Psoas muscle (tissue), 8 donors: ENCODE results near the gene MOCS1. TPM values are rescaled to one million over a fixed set of nuclear protein-coding genes. Genes with fewer than 3 reads are reported as not detected.

ENCODE experiments used
- ATAC-seq, 4 donors: fragments of 200-7000 bp; cut with Tn5 transposase; one replicate each; pipeline ENCODE4 v1.9.1; 2020; ENCODE audit warnings: moderate library complexity in 3 of 4, mild to moderate bottlenecking in 2 of 4
- DNase-seq, 2 donors: peaks; one replicate each; pipeline ENCODE4 v3.0.0-alpha.2; 2020
- H3K27ac ChIP-seq: fragments of 200-600 bp; one replicate; pipeline ENCODE4 v1.8.0; 2022
- H3K27me3 ChIP-seq, 3 donors: fragments of 200-600 bp in 1 of 3; one replicate each; pipeline versions ENCODE4 v1.6.1 to v1.8.0; 2013 to 2022; ENCODE audit warnings: low read length in 2 of 3, mild to moderate bottlenecking in 2 of 3, moderate library complexity in 1 of 3; ENCODE audit not compliant: insufficient read depth in 3 of 3
- H3K36me3 ChIP-seq, 2 donors: fragments of 200-600 bp in 1 of 2; one replicate each; pipeline versions ENCODE4 v1.6.1 to v1.8.0; 2013 to 2022; ENCODE audit warnings: low read depth in 1 of 2, mild to moderate bottlenecking in 1 of 2, moderate library complexity in 1 of 2; ENCODE audit not compliant: insufficient read depth in 1 of 2
- H3K4me1 ChIP-seq: fragments of 200-600 bp; one replicate; pipeline ENCODE4 v1.8.0; 2022
- H3K4me3 ChIP-seq: fragments of 200-600 bp; one replicate; pipeline ENCODE4 v1.8.0; 2022; ENCODE audit warnings: mild to moderate bottlenecking
- H3K9me3 ChIP-seq: fragments of 200-600 bp; one replicate; pipeline ENCODE4 v1.8.0; 2022
- CTCF ChIP-seq: fragments of 200-600 bp; IDR thresholded peaks from one replicate; pipeline ENCODE4 v1.8.0; 2022; ENCODE audit warnings: antibody characterized with exemption
- WGBS, 3 donors: extraction: QIAGEN DNeasy Blood & Tissue Kit; methylation state at CpG; one replicate each; pipeline versions ENCODE4 v1.1.6 to v1.1.7; 2013; 5-methylcytosine and 5-hydroxymethylcytosine counted together
- intact Hi-C, 2 donors: fragments of 100-400 bp; cut with DNase I; formaldehyde crosslinking; loops; one replicate each; pipeline versions ENCODE4 v1.11.0 to v1.14.2; 2022
- polyA plus RNA-seq, 3 donors: library from polyadenylated mRNA; stranded (reverse); fragments of 200-250 nt; gene quantifications; one replicate each; pipeline ENCODE4 v1.2.3, GENCODE V29; 2013
- total RNA-seq, 4 donors: library from RNA; stranded (reverse); fragmentation: NEBNext Ultra II Directional in 2 of 4; extraction: Animal tissue kit (Norgen Biotek cat#: 25700) in 2 of 4; gene quantifications; one replicate each; pipeline versions ENCODE4 v1.2.1 to v1.2.4, GENCODE V29; 2021 to 2023
- donor health status: healthy with polysubstance abuse.
- donor health status: DM: no; HTN: no; CAD: no; lungs with moderate emphysema.
- donor health status: Bipolar disorder and iron deficiency.
- donor health status: healthy.
- donor health status: DM: yes; HTN: yes; CAD: no.
- donor health status: DM: no; HTN: no; CAD: no.
- donor health status: DM: no; HTN: no; CAD: no.
- donor health status: DM: yes; HTN: yes; CAD: no.

Gene MOCS1
- total and polyA plus RNA-seq, 7 donors: 17.3 to 44.2 (median 32.5) TPM

GRCh38 chr6:39958947-39959346, 24.7 kb upstream of the MOCS1 start:
- 71 to 80% (median 73%) methylated on average over 2 of the region's 2 CpGs for WGBS, 3 donors
- DNase-seq (no peak), ATAC-seq (no peak)
- Histone ChIP-seq H3K27me3 (no peaks in the 10 kb centered on the region), H3K4me3 (no peak overlapping the region), H3K36me3 (no peaks in the 10 kb centered on the region), H3K27ac (no peak overlapping the region), H3K4me1 (no peaks in the 10 kb centered on the region), H3K9me3 (no peaks in the 10 kb centered on the region)
- TF ChIP-seq CTCF: no peak
- intact Hi-C loops: no loop called here

- DNase-seq (no peak), ATAC-seq (no peak)
- no peak overlapping the region for H3K4me3 ChIP-seq
- no peak for TF ChIP-seq CTCF
- no peak overlapping the region for H3K27ac ChIP-seq
- H3K27me3 ChIP-seq: no peaks in the 10 kb centered on the region
- intact Hi-C loops: no loop called here
- WGBS, 3 donors: 73 to 87% (median 77%) methylated on average over 4 of the region's 4 CpGs
- H3K9me3 ChIP-seq: no peaks in the 10 kb centered on the region
- H3K36me3 ChIP-seq: no peaks in the 10 kb centered on the region
- H3K4me1 ChIP-seq: peaks cover 3% of the 10 kb centered on the region
These were observed 22.7 kb upstream of the MOCS1 start for GRCh38 chr6:39956936-39957335.

- no peak overlapping the region for H3K27ac ChIP-seq
These were observed 18.9 kb upstream of the MOCS1 start for GRCh38 chr6:39953076-39953618.

GRCh38 chr6:39952167-39952566, 17.9 kb upstream of the MOCS1 start:
- TF ChIP-seq CTCF: no peak
- ATAC-seq: peak; percentile 37 to 60 (median 58)
- intact Hi-C loops: no loop called here
- Histone ChIP-seq H3K9me3 (no peaks in the 10 kb centered on the region), H3K4me3 (no peak overlapping the region), H3K36me3 (no peaks in the 10 kb centered on the region), H3K27ac (peak overlapping the region; percentile 39), H3K27me3 (no peaks in the 10 kb centered on the region), H3K4me1 (peaks cover 10% of the 10 kb centered on the region)
- WGBS, 3 donors: 57 to 63% (median 57%) methylated on average over 4 of the region's 4 CpGs
- no peak for DNase-seq

More at GRCh38 chr6:39953076-39953618, 18.9 kb upstream of the MOCS1 start:
- H3K36me3 ChIP-seq: no peaks in the 10 kb centered on the region
- H3K27me3 ChIP-seq: no peaks in the 10 kb centered on the region
- H3K4me1 ChIP-seq: peaks cover 10% of the 10 kb centered on the region
- intact Hi-C loops: no loop called here
- H3K4me3 ChIP-seq: no peak overlapping the region
- no peak for ATAC-seq
- no peak for TF ChIP-seq CTCF
- H3K9me3 ChIP-seq: no peaks in the 10 kb centered on the region
- WGBS, 3 donors: 81 to 83% (median 81%) methylated on average over 2 of the region's 2 CpGs
- no peak for DNase-seq

- intact Hi-C loops: no loop called here
- no peaks in the 10 kb centered on the region for H3K27me3 ChIP-seq
- no peak for DNase-seq
- TF ChIP-seq CTCF: no peak
- no peaks in the 10 kb centered on the region for H3K9me3 ChIP-seq
- peaks cover 10% of the 10 kb centered on the region for H3K4me1 ChIP-seq
- WGBS, 3 donors: 37 to 50% (median 44%) methylated on average over 1 of the region's 1 CpG
- ATAC-seq: peak; percentile 40 to 69 (median 46)
- no peak overlapping the region for H3K4me3 ChIP-seq
- H3K36me3 ChIP-seq: no peaks in the 10 kb centered on the region
- H3K27ac ChIP-seq: peak overlapping the region; percentile 39
These were observed 17.5 kb upstream of the MOCS1 start for GRCh38 chr6:39951716-39952115.
